NCI-H526 treated with DMSO at 0.1 percent for 48 hours (cell line): ENCODE data around the gene PPP2R2D.

Experiments used
- DNase-seq: peaks from one replicate; lab custom pipeline; 2025; lab: John Stamatoyannopoulos, UW

Gene PPP2R2D

DNA sequence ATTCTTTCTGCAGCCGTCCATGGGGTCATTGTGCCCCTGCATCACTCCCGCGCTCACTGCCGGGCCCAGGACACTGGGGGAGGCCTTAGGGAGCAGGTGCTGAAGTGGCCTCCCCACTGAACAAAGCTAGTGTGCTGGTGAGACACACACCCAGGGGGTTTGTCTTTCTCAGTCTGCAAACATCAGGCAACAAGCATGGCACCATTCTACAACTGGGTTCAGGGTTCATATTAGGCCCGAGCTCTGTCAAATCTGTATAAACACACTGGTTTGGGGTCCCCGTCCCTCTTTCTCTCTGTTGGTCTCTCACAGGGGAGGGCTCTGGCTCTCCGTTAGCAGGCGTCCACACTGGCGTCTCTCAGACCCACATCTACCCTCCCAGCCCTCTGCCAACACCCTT is 11.1 kb upstream of the PPP2R2D start:
- no peak for DNase-seq

DNA sequence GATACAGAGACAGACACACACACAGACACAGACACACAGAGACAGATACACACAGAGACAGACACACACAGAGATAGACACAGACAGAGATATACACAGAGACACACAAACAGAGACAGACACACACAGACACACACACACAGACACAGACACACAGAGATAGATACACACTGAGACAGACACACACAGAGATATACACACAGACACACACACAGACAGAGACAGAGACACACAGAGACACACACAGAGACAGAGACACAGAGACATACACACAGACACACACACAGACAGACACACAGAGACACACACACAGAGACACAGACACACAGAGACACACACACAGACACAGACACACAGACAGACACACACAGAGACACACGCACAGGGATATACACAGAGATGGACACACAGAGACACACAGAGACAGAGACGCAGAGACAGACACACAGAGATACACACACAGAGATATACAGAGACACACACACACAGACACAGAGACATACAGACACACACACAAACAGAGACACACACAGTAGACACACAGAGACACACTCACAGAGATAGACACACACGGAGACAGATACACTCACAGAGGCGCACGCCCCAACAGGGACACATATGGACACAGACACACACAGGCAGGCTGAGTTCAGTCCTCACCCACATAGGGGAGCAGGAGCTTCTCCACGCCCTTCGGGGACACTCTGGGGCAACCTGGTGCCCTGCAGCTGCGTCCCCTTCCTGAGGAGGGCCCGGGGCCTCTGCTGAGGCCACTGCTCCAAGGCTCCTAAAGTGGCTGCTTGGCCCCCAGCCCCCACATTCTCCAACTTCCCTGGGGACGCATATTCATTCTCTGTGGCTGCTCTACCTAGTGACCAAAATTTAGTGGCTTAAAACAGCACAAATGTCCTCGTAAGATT is 10.3 kb upstream of the PPP2R2D start:
- DNase-seq = no peak

DNA sequence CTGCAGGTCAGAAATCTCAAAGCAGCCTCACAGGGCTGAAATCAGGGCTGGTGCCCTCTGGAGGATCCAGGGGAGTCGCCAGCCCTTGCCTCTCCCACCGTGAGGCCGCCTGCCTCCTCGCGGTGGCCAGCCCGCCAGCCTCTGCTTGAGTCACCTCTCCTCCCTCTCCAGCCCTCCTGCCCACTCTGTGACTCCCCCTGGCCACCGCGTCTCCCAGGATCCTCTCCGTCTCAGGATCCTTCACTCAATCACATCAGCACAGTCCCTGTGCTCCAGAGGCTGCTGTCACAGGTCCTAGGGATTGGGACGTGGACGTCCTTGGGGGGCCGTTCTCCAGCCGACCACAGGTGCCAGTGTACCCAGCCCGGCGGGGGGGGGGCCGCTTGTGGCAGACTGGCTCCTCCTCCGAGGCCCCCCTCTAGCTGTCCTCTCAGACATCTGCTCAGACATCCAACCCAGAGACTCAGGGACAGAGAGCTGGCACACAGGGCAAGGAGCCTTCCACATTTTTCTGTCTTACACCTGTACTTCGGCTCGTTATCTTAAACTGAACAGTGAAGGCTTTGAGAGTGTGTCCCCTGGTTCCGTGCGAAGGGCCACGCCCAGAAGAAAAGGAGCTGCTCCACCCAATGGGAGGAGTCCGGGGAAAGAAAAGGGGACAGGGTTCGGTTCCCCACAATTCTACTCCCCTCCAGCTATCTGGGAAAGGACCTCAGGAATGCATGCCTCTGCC is 9.4 kb upstream of the PPP2R2D start:
- no peak for DNase-seq

DNA sequence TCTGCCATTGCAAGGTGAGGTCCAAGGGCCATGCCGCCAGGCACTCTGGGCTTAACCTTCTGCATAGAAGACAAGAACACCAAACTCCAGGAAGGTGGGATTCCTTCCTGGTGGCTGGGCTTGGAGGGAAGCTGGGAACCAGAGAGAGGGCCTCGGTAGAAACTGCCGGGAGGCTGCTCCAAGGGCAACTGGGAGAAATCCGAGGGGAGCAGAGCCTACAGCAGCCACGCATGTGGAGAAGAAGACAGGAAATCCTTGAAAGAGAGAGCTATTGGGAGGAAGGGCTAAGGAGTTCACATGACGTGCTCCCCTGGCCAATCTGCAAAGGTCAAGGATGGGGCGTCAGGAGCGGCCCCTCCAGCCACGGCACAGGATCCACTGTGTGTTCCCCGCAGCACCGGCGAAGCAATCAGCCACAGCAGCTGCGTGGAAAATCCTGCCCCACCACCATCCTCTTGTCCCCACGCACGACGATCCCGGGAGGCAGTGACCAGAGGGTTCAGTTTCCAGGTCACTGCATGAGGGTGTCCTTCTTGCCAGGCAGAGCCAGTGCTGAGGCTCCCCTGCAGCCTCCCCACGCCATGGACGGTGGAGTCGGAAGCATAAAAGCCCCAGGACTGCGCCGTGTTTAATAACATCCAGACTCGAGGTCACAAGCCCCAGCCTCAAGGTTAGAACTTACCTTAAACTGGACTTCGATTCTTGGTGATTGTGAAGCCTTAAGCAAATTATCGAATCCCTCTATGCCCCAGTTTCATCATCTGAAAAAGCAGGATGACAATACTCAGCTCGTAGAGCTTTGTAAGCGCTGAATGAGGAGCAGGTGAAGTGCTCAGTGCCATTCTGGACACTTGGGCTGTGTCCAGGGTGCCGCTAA is 8.6 kb upstream of the PPP2R2D start:
- DNase-seq = no peak

DNA sequence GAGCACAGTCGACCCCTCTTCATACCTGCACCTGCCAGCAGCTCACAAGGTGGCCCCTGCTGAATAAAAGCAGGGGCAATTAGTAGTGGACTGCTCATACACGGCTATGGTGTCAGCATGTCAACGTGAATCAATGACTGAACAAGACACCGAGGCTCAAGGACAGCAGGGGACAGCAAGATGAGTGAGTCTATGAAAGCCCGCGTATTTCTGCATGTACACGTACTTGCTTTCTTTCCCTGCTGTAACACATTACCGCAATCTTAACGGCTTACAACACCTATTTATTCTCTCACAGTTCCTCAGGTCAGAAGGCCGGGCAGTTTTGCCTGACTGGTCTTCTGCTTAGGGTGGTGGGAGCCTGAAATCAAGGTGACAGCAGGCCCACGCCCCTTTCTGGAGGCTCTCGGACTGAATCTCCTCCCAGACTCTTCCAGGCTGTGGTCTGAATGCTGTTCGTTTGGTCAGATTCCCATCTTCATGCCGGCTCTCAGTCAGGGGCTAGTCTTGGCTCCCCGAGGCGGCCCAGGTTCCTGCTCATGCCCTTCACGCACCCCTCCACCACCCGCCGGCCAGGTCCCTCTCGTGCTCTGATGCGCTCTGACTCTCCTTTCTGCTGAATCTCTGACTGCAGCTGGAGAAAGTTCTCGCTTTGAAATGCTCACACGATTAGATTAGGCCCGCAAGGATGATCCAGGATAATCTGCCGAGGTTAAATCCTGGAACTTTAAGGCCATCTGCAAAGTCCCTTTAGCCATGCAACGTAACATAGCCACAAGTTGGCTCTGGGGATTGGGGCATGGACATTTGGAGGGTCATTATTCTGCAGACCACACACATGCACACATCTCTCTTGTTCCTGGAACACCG is 7.8 kb upstream of the PPP2R2D start:
- no peak for DNase-seq

DNA sequence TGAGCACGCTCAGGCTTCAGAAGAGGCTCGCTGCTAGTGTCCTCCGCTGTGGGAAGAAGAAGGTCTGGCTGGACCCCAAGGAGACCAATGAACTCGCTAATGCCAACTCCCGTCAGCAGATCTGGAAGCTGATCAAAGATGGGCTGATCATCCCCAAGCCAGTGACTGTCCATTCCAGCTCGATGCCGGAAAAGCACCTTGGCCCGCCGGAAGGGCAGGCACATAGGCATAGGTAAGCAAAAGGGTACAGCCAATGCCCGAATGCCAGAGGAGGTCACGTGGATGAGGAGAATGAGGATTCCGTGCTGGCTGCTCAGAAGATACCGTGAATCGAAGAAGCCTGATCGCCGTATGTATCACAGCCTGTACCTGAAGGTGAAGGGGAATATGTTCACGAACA is 5.7 kb upstream of the PPP2R2D start:
- no peak for DNase-seq

DNA sequence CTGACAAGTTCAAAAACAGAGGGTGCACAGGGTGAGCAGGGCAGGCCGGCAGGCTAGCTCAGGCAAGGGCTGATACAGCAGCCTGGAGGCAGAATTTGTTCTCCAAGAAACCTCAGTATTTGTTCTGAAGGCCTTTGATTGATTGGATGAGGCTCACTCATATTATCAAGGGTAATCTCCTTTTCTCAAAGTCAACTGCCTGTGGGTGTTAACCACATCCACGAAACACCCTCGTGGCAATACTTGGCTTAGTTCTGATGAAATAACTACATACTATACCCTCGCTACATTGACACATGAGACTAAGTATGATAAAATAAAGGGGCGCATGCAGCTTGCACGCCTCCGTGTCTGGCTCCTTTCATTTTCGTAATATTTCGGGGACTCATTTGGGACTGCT is 4.4 kb upstream of the PPP2R2D start:
- DNase-seq = no peak

DNA sequence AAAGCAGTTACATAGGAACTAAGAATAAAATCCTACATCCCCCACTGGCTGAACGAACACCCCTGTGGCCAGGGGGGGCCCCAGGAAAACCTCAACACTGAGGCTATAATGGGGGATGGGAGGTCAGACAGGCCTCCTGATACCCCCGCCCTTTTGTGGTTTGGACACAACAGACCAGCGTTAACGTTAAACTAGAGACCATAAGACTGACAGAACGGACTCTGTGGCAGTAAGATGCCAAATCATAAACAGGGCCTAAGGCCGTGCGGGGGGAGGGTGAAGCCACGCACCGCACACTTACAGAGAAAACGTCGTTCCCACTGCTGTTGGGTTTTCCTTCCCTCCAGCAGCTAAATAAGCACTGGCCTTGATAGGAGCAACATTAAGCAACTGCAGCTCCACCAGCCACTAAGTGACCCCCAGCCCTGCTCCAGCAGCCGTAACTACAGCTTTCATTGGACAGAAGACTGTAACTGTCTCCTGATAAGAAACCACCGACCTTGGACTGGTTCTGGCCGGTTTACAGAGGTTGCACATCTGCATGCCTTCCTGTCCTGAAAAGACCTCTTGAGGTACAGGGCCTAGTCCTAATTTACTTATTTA is 3.4 kb upstream of the PPP2R2D start:
- DNase-seq = no peak

DNA sequence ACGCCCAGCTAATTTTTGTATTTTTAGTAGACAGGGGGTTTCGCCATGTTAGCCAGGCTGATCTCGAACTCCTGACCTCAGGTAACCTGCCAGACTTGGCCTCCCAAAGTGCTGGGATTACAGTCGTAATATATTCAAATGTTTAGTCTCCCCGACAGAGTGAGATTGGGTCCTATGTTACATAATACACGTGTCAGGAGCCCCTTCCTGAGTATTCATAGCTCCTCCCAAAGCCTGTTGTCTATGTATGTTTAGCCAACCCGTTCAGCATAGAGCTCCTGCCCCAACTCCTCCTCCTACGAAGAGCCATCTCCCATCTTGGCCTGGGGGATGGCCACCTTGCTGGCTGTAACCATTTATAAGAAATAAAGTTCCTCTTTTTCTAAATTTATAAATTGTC is 2.7 kb upstream of the PPP2R2D start:
- no peak for DNase-seq

DNA sequence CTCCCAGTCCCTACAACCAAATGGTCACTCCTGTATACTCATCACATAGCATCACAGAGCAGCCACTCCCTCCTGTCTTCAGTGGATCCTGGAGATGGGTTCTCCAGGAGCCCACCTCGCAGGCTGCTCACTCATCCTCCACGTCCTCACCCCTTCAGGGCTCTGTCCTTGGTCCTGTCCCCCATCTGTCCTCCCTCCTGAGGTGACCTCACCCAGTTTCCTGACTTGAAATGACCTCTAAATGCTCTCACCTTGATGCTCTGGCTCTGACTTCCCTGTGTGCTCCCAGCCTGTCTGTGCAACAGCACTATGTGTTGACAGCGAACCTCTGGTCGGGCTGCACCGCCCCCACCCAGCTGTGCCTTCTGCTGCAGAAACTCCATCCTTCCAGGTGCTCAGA is 2.1 kb upstream of the PPP2R2D start:
- no peak for DNase-seq

DNA sequence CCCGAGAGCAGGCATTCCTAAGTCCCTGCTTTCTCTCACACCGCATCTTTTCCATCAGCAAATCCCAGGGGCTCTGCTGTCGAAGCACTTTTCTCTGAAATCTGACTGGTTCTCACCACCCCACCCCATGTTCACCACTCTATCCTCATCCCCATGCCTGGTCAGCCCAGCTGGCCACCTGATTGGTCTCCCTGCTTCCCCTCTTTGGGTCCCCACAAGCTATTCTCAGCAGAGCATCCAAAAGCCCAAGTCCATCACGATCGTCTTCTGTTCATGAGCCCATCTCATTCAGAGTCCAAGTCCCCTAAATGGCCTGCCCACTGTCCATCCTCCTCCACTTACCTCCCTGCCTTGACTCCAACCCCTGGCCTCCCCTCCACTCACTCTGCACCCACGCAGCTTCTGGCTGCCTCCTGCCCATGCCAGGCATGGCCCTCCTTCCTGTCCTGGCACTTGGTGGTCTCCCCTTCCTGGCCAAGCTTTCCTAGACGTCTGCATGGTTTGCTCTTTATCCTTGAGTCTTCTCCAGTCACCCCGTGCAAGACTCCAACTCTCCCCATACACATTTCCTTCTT is 1.6 kb upstream of the PPP2R2D start:
- DNase-seq = no peak

DNA sequence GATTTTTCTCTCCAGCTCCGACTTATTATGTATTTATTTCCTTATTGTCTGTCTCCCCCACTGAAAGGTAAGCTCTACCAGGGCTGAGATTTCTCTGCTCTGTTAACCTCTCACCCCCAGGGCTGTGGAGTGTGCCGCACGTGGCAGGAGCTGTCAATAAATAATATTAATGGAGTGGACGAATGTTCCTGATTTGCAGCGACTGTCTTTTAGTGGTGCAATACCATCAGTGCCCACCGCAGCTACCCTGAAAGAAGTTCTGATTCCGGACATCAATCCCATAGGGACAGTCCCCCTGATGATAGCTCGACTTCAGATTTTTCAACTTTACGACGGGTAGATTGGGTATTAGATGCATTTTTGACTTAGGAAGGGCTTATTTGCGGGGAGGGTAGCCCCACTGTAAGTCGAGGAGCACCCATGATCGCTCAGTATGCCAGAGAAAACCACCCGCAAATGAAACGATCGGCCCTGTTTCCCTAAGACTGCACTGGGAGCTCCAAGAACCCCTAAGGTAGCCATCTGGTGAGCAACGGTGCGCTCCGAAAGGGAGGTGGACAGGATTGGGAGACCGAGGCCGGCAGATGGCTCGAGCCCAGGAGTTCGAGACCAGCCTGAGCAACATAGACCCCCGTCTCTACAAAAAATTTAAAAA is 986 bp upstream of the PPP2R2D start:
- DNase-seq = no peak

DNA sequence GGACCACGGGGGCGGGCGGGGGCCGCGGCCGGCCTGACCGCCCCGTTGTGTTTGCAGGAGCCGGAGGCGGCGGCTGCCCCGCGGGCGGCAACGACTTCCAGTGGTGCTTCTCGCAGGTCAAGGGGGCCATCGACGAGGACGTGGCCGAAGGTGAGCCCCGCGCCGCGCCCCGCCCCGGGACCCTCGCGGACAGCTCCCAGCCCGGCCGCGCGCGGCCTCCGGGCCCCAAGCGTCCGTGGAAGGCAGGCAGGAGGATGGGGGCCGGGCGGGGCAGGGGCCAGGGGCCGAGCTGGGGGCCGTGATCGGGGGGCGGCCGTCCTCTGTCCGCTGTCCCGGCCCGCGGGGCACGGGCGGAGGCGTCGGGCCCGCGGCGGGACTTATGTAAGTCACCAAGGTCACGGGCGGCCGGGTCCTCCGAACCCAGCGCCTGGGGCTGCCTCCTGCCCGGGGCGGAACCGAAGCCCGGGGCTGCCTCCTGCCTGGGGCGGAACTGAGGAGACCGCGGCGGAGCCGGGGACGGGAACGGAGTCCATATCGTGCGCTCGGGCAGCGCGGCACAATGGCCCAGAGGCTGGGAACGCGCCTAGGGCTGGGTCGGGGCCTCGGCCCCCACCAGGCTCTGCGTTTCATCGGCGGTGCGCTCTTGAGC is 497 bp downstream of the PPP2R2D start:
- DNase-seq = no peak

DNA sequence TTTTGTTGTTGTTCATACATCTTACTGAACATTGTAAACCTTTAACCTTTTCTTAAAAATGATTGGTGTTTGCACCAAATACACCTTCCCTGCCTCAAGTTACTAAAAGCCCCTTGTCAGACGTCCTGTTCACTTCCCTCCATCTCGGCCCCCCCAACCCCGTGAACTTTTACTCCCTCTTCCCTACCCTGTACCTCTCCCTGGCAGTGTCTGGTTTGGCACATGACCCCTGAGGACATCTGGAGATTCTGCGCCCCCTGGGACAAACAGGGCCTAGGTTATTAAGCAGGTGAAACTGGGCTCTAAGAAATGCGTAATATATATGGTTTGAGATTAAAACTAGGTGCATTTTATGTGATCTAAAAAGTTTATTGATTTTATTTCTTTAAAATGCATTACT is 1.4 kb downstream of the PPP2R2D start:
- no peak for DNase-seq

DNA sequence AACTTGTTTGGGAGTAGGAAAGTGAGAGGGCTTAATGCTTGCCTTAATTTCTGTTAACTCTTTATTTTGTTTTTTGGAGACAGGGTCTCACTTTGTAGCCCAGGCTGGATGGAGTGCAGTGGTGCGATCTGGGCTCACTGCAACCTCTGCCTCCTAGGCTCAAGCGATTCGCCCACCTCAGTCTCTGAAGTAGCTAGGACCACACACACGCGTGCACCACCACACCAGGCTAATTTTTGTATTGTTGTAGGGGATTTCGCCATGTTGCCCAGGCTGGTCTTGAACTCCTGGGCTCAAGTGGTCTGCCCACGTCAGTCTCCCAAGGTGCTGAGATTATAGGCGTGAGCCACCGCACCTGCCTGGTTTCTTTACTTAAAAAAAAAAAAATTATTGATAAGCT is 1.9 kb downstream of the PPP2R2D start:
- no peak for DNase-seq

DNA sequence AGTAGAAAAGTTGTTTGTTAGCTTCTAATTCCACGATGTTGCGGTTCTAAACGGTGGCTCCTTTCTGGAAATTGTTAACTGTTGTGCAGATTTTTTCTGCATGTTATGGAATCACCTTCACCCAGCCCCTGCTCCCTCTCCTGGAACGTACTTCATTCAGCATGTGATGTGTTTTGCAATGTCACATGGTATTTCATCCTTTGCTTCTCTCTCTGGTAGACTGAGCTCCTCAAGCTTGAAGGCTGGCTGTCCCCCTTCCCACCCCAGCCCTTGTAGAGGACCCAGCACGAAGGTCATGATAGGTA is 4.4 kb downstream of the PPP2R2D start:
- no peak for DNase-seq

DNA sequence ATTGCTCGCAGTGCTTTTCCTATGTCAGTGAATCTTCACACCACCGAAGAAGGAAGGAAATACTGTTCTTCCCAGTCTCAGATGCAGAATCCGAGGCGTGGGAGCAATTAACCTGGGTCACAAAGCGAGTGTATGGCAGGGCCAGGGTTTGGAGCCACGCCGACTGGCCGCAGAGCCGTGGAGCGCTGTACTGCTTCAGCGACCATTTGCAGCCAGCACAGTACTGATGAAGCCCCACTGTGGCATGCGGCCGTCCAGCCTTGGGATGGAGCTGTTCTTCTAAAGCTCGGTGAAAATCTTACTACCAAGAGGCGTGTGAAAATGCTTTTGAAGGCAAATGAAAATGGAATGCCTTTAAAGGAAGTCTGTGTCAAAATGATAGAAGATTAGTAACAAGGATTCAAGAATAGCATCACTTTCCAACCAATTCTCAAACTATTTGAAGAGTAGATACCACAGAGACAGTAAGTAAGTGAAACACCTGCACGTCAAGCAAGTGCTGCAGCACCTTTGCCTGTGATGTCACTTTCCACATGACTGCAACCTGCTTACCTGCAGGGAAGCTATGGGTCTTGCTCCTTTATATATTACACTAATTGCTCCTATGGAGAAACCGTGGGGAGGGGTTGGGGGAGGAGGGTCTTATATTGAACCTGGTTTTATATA is 4.9 kb downstream of the PPP2R2D start:
- DNase-seq = no peak

DNA sequence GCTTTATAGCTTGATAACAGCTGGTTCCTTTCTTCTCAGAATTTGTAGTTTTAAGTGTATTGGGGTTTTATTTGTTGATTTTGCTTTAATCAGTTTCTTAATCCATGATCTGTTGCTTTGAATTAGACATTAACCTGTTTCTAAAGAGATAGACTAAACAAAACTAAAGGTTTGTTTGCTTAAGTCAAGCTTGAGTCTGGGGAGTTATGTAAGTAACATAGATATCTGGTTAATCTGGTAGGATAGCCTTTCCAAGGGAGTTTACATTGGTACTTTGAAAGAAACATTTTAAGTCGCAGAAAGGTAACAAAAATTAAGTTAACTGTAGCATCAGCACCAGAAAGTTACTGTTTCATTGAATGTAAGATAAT is 5.4 kb downstream of the PPP2R2D start:
- no peak for DNase-seq

DNA sequence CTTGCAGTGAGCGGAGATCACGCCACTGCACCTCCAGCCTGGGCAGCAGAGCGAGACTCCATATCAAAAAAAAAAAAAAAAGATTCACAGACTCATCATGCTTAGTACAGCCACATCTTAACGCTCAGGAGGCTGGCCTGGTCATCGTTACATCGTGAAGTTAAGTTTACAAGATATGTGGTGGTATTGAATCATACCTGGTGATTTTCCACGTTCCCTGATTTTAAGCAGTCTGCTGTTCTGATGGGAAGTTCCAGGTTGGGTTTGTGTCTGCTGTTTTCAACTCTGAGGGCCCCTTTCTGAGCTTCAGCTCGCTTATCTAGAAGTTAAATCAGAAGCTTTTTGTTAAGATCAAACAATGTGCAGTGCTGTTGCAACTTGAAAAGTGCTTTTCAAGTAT is 6.9 kb downstream of the PPP2R2D start:
- no peak for DNase-seq
